HG03442 (cell line): ENCODE data around the gene SERPINA6.
"Not testable (repeated sequence)": the region's sequence is repeated elsewhere in the genome, so short reads cannot be mapped to it uniquely, and the experiment has no call there.

Experiments used
- ATAC-seq: cut with Tn5 transposase; IDR thresholded peaks from one replicate; pipeline ENCODE4 v1.9.1; 2021; ENCODE audit warnings: mild to moderate bottlenecking, moderate library complexity; ENCODE audit not compliant: unreplicated experiment

The SERPINA6 gene

GRCh38 chr14:94328196-94328595 lies 5.1 kb upstream of the SERPINA6 start:
- no peak for ATAC-seq

- no peak for ATAC-seq
Observed at GRCh38 chr14:94321421-94322271, 1.5 kb downstream of the SERPINA6 start.

GRCh38 chr14:94320243-94320642 lies 2.9 kb downstream of the SERPINA6 start:
- no peak for ATAC-seq

- no peak for ATAC-seq
Observed at GRCh38 chr14:94317259-94317658, 5.9 kb downstream of the SERPINA6 start.

GRCh38 chr14:94316692-94317091 lies 6.4 kb downstream of the SERPINA6 start:
- no peak for ATAC-seq

GRCh38 chr14:94314890-94315289 lies 8.2 kb downstream of the SERPINA6 start:
- no peak for ATAC-seq

GRCh38 chr14:94313991-94314655 lies 9.0 kb downstream of the SERPINA6 start:
- no peak for ATAC-seq

- no peak for ATAC-seq
Observed at GRCh38 chr14:94312481-94313246, 10.5 kb downstream of the SERPINA6 start.

- no peak for ATAC-seq
Observed at GRCh38 chr14:94310248-94310647, 12.9 kb downstream of the SERPINA6 start.

- no peak for ATAC-seq
Observed at GRCh38 chr14:94309721-94310120, 13.4 kb downstream of the SERPINA6 start.

GRCh38 chr14:94307410-94307992 lies 15.6 kb downstream of the SERPINA6 start:
- no peak for ATAC-seq

GRCh38 chr14:94306047-94306978 lies 16.8 kb downstream of the SERPINA6 start:
- no peak for ATAC-seq

GRCh38 chr14:94305620-94306019 lies 17.5 kb downstream of the SERPINA6 start:
- ATAC-seq, result no peak

- no peak for ATAC-seq
Observed at GRCh38 chr14:94304243-94304642, 18.9 kb downstream of the SERPINA6 start.

GRCh38 chr14:94303111-94303510 lies 20.0 kb downstream of the SERPINA6 start:
- ATAC-seq, result no peak

- no peak for ATAC-seq
Observed at GRCh38 chr14:94298130-94298529, 25.0 kb downstream of the SERPINA6 start.

- not testable (repeated sequence) for ATAC-seq
Observed at GRCh38 chr14:94296181-94296545, 27.0 kb downstream of the SERPINA6 start.

- ATAC-seq, result no peak
Observed at GRCh38 chr14:94295360-94296180, 27.6 kb downstream of the SERPINA6 start.

GRCh38 chr14:94293578-94293924 lies 29.6 kb downstream of the SERPINA6 start:
- no peak for ATAC-seq
